Mesenchymal stem cell (in vitro differentiated cells and primary cell): ENCODE measurements around the gene MLLT3.

Source experiments
- DNase-seq: peaks from one replicate; pipeline ENCODE4 v3.0.0-alpha.2; 2013
- H2AFZ ChIP-seq: one replicate; pipeline ENCODE4 v1.6.1; 2013; ENCODE audit warnings: low read depth, mild to moderate bottlenecking, control low read depth, inconsistent platforms, low read length, moderate library complexity
- H2AK5ac ChIP-seq: 2 replicates; pipeline ENCODE4 v1.6.1; 2013; ENCODE audit warnings: low read length, moderate library complexity, mild to moderate bottlenecking, inconsistent platforms; ENCODE audit not compliant: severe bottlenecking
- H2BK120ac ChIP-seq: one replicate; pipeline ENCODE4 v1.6.1; 2013; ENCODE audit warnings: low read depth, mild to moderate bottlenecking, inconsistent platforms, low read length, moderate library complexity
- H2BK12ac ChIP-seq, 2 experiments: one replicate each; pipeline ENCODE4 v1.6.1; 2013; ENCODE audit warnings: inconsistent platforms in 2 of 2, low read length in 2 of 2, mild to moderate bottlenecking in 2 of 2, moderate library complexity in 2 of 2, control low read depth in 1 of 2
- H2BK15ac ChIP-seq: one replicate; pipeline ENCODE4 v1.6.1; 2013; ENCODE audit warnings: mild to moderate bottlenecking, low read depth, inconsistent platforms; ENCODE audit not compliant: poor library complexity, severe bottlenecking
- H2BK5ac ChIP-seq: 2 replicates; pipeline ENCODE4 v1.6.1; 2013; ENCODE audit warnings: low read depth, mild to moderate bottlenecking, low read length, control low read depth, inconsistent platforms; ENCODE audit not compliant: poor library complexity, severe bottlenecking
- H3K14ac ChIP-seq, 2 experiments: one replicate each; pipeline ENCODE4 v1.6.1; 2013; ENCODE audit warnings: inconsistent platforms in 2 of 2, low read length in 2 of 2, control low read depth in 1 of 2, mild to moderate bottlenecking in 1 of 2, moderate library complexity in 1 of 2
- H3K18ac ChIP-seq, 2 experiments: one replicate each; pipeline ENCODE4 v1.6.1; 2013; ENCODE audit warnings: inconsistent platforms in 2 of 2, low read length in 2 of 2, control low read depth in 1 of 2, low read depth in 1 of 2, mild to moderate bottlenecking in 1 of 2
- H3K23ac ChIP-seq, 2 experiments: one replicate each; pipeline ENCODE4 v1.6.1; 2013; ENCODE audit warnings: inconsistent platforms in 2 of 2, low read length in 2 of 2, mild to moderate bottlenecking in 2 of 2, moderate library complexity in 2 of 2, control low read depth in 1 of 2
- H3K27ac ChIP-seq: 2 replicates; pipeline ENCODE4 v1.5.1; 2013; ENCODE audit warnings: mild to moderate bottlenecking, moderate library complexity, low read length, control low read depth, inconsistent platforms; ENCODE audit not compliant: poor library complexity, severe bottlenecking
- H3K27me3 ChIP-seq, 2 experiments: 2 replicates each; pipeline versions ENCODE4 v1.6.1 to v1.7.0; 2013; ENCODE audit warnings: low read length in 2 of 2, mild to moderate bottlenecking in 2 of 2, moderate library complexity in 2 of 2, control low read depth in 1 of 2, inconsistent platforms in 1 of 2; ENCODE audit not compliant: control insufficient read depth in 1 of 2, insufficient read depth in 1 of 2
- H3K36me3 ChIP-seq, 2 experiments: 2 replicates each; pipeline versions ENCODE4 v1.6.1 to v1.7.0; 2013; ENCODE audit warnings: low read length in 2 of 2, control low read depth in 1 of 2, inconsistent platforms in 1 of 2, low read depth in 1 of 2, mild to moderate bottlenecking in 1 of 2; ENCODE audit not compliant: insufficient read depth in 2 of 2, control insufficient read depth in 1 of 2
- H3K4ac ChIP-seq, 2 experiments: one replicate each; pipeline ENCODE4 v1.6.1; 2013; ENCODE audit warnings: inconsistent platforms in 2 of 2, low read length in 2 of 2, mild to moderate bottlenecking in 2 of 2, moderate library complexity in 2 of 2, control low read depth in 1 of 2, low read depth in 1 of 2
- H3K4me1 ChIP-seq: 2 replicates; pipeline ENCODE4 v1.6.1; 2013; ENCODE audit warnings: low read depth, low read length, control low read depth; ENCODE audit not compliant: control insufficient read depth, insufficient read depth
- H3K4me2 ChIP-seq: 2 replicates; pipeline ENCODE4 v1.6.1; 2013; ENCODE audit warnings: low read length, mild to moderate bottlenecking, inconsistent platforms; ENCODE audit not compliant: poor library complexity, severe bottlenecking
- H3K4me3 ChIP-seq, 2 experiments: 2 replicates each; pipeline versions ENCODE4 v1.5.1 to v1.7.0; 2013; ENCODE audit warnings: low read length in 2 of 2, mild to moderate bottlenecking in 2 of 2, control low read depth in 1 of 2, low read depth in 1 of 2; ENCODE audit not compliant: insufficient read depth in 1 of 2
- H3K79me1 ChIP-seq: replicated peaks from 2 replicates; pipeline ENCODE4 v1.6.1; 2013; ENCODE audit warnings: mild to moderate bottlenecking, control low read depth, low read length, inconsistent platforms; ENCODE audit not compliant: poor library complexity, severe bottlenecking
- H3K9ac ChIP-seq: 2 replicates; pipeline ENCODE4 v1.7.0; 2013; ENCODE audit warnings: mild to moderate bottlenecking, low read length, moderate library complexity
- H3K9me3 ChIP-seq: 2 replicates; pipeline ENCODE4 v1.7.0; 2013; ENCODE audit warnings: mild to moderate bottlenecking, low read length; ENCODE audit not compliant: control insufficient read depth
- H4K8ac ChIP-seq: one replicate; pipeline ENCODE4 v1.6.1; 2013; ENCODE audit warnings: inconsistent platforms, mild to moderate bottlenecking, low read length, moderate library complexity
- H4K91ac ChIP-seq: one replicate; pipeline ENCODE4 v1.6.1; 2013; ENCODE audit warnings: mild to moderate bottlenecking, low read length, inconsistent platforms
- WGBS: methylation state at CpG from one replicate; pipeline ENCODE4 v1.1.7; 2013; ENCODE audit warnings: mixed read lengths; 5-methylcytosine and 5-hydroxymethylcytosine counted together

The MLLT3 gene

GRCh38 chr9:20447291-20447690 is 175.0 kb downstream of the MLLT3 start:
- H2BK12ac ChIP-seq: no peak overlapping the region
- H3K27ac ChIP-seq: no peak overlapping the region
- no peak overlapping the region for H3K9ac ChIP-seq
- H3K23ac ChIP-seq: no peak overlapping the region
- H3K36me3 ChIP-seq: no peaks in the 10 kb centered on the region
- no peak overlapping the region for H3K4me3 ChIP-seq
- no peak overlapping the region for H4K91ac ChIP-seq
- peaks cover 11% of the 10 kb centered on the region for H3K79me1 ChIP-seq
- no peak overlapping the region for H3K4me2 ChIP-seq
- H3K14ac ChIP-seq: no peak overlapping the region
- no peaks in the 10 kb centered on the region for H3K9me3 ChIP-seq
- H3K4ac ChIP-seq: no peak overlapping the region
- peak; percentile 62 for DNase-seq
- no peak overlapping the region for H3K18ac ChIP-seq
- H3K27me3 ChIP-seq: no peaks in the 10 kb centered on the region
- no peak overlapping the region for H4K8ac ChIP-seq
- H2BK5ac ChIP-seq: no peak overlapping the region
- H2AFZ ChIP-seq: no peak overlapping the region
- H2BK15ac ChIP-seq: no peak overlapping the region
- no peak overlapping the region for H2BK120ac ChIP-seq
- no peak overlapping the region for H2AK5ac ChIP-seq
- H3K4me1 ChIP-seq: no peaks in the 10 kb centered on the region

- Histone ChIP-seq H3K4me1 (no peaks in the 10 kb centered on the region), H3K9ac (no peak overlapping the region), H3K23ac (no peak overlapping the region), H3K4me3 (no peak overlapping the region), H3K18ac (no peak overlapping the region), H3K27ac (no peak overlapping the region), H2AK5ac (no peak overlapping the region), H2AFZ (no peak overlapping the region), H4K91ac (no peak overlapping the region), H3K79me1 (peaks cover 11% of the 10 kb centered on the region), H3K4me2 (no peak overlapping the region), H3K9me3 (no peaks in the 10 kb centered on the region), H2BK12ac (no peak overlapping the region), H2BK15ac (no peak overlapping the region), H2BK5ac (no peak overlapping the region), H4K8ac (no peak overlapping the region), H3K14ac (no peak overlapping the region), H2BK120ac (no peak overlapping the region), H3K27me3 (no peaks in the 10 kb centered on the region), H3K4ac (no peak overlapping the region), H3K36me3 (no peaks in the 10 kb centered on the region)
- 10% methylated on average over 1 of the region's 5 CpGs for WGBS
- DNase-seq: no peak
Observed at GRCh38 chr9:20446248-20446647, 176.1 kb downstream of the MLLT3 start.

- H3K14ac ChIP-seq: no peak overlapping the region
Observed at GRCh38 chr9:20442461-20443319, 179.6 kb downstream of the MLLT3 start.

GRCh38 chr9:20441711-20442423 is 180.4 kb downstream of the MLLT3 start:
- Histone ChIP-seq H3K4ac (no peak overlapping the region), H2BK5ac (no peak overlapping the region), H2BK120ac (no peak overlapping the region), H4K8ac (no peak overlapping the region), H3K27me3 (no peaks in the 10 kb centered on the region), H3K4me3 (no peak overlapping the region), H3K4me2 (no peak overlapping the region), H2AFZ (no peak overlapping the region), H4K91ac (no peak overlapping the region), H2AK5ac (no peak overlapping the region), H3K14ac (no peak overlapping the region), H3K27ac (no peak overlapping the region), H3K36me3 (no peaks in the 10 kb centered on the region), H3K18ac (no peak overlapping the region), H3K9ac (no peak overlapping the region), H2BK12ac (no peak overlapping the region), H3K23ac (no peak overlapping the region), H2BK15ac (no peak overlapping the region), H3K79me1 (peaks cover 12% of the 10 kb centered on the region), H3K9me3 (no peaks in the 10 kb centered on the region), H3K4me1 (no peaks in the 10 kb centered on the region)
- DNase-seq: no peak
- no CpG with 5 or more reads among the region's 4 CpGs for WGBS

More at GRCh38 chr9:20442461-20443319, 179.6 kb downstream of the MLLT3 start:
- Histone ChIP-seq H3K4me3 (no peak overlapping the region), H3K79me1 (peaks cover 12% of the 10 kb centered on the region), H3K9ac (no peak overlapping the region), H3K18ac (no peak overlapping the region), H3K4ac (no peak overlapping the region), H3K27me3 (no peaks in the 10 kb centered on the region), H2AFZ (no peak overlapping the region), H2BK12ac (no peak overlapping the region), H4K91ac (no peak overlapping the region), H2BK120ac (no peak overlapping the region), H3K9me3 (no peaks in the 10 kb centered on the region), H3K27ac (no peak overlapping the region), H4K8ac (no peak overlapping the region), H3K23ac (no peak overlapping the region), H3K4me2 (no peak overlapping the region), H2AK5ac (no peak overlapping the region), H2BK15ac (no peak overlapping the region), H3K4me1 (no peaks in the 10 kb centered on the region), H3K36me3 (no peaks in the 10 kb centered on the region), H2BK5ac (no peak overlapping the region)
- WGBS: 94% methylated on average over 3 of the region's 3 CpGs
- no peak for DNase-seq
